ENCODE measurements around the gene ALDH7A1. TPM values are rescaled to one million over a fixed set of nuclear protein-coding genes. Genes with fewer than 3 reads are reported as not detected.

The ALDH7A1 gene
- total RNA-seq, 1 donor: 34.5 TPM

GRCh38 chr5:126536874-126537273 lies 58.1 kb downstream of the ALDH7A1 start:
- no peak for DNase-seq (ENCODE audit: low read depth)
- H3K4me3 ChIP-seq (ENCODE audit: low read depth, low read length): no peak overlapping the region
- no peak for TF ChIP-seq CTCF (IDR thresholded peaks at IDR 0.05; ENCODE audit: insufficient read depth, low read depth, low read length)

DNA sequence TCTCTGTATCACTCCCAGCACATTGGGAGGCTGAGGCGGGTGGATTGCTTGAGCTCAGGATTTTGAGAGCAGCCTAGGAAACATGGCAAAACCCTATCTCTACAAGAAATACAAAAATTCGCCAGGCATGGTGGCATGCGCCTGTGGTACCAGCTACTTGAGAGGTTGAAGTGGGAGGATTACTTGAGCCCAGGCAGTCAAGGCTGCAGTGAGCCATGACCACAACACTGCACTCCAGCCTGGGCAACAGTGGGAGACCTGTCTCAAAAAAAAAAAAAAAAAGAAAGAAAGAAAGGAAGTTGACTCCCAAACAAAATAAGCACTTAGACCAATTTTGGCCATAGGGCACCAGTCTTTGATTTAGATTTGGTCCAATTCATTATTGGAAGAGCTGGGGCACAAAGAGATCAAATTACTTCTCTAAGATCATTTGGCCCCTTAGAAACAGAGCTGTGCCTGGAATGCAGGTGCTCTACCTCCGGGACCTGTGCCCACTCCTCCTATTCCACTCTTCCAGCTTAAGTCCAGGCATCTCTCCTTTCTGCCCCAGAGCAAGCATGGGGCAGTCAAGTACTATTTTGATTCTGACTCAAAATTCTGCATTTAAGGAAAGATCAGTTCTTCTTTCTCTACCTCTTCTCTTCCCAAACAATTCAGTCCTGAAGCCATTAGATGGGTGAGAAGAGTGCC lies 59.0 kb downstream of the ALDH7A1 start:
- H3K4me3 ChIP-seq (ENCODE audit: low read depth, low read length): no peak overlapping the region
- DNase-seq (ENCODE audit: low read depth): no peak
- no peak for TF ChIP-seq CTCF (IDR thresholded peaks at IDR 0.05; ENCODE audit: insufficient read depth, low read depth, low read length)

DNA sequence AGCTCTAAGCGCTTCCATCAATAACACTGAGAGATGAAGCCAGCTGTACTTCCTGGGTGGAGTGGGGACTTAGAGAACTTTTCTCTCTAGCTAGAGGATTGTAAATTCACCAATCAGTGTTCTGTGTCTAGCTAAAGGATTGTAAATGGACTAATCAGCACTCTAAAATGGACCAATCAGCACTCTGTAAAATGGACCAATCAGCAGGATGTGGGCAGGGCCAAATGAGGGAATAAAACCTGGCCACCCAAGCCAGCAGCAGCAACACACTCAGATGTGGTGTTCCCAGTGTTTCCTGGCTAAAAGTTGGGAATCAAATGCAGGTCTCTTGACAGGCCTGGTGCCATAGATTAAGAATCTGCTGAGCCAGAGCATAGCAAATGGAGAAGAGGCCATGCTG lies 60.5 kb downstream of the ALDH7A1 start:
- TF ChIP-seq CTCF (IDR thresholded peaks at IDR 0.05; ENCODE audit: insufficient read depth, low read depth, low read length): no peak
- H3K4me3 ChIP-seq (ENCODE audit: low read depth, low read length): no peak overlapping the region

GRCh38 chr5:126531543-126532120 lies 63.4 kb downstream of the ALDH7A1 start:
- TF ChIP-seq CTCF (IDR thresholded peaks at IDR 0.05; ENCODE audit: insufficient read depth, low read depth, low read length): no peak
- no peak for DNase-seq (ENCODE audit: low read depth)
- H3K4me3 ChIP-seq (ENCODE audit: low read depth, low read length): no peak overlapping the region

More for the DNA sequence above, 60.5 kb downstream of the ALDH7A1 start:
- DNase-seq (ENCODE audit: low read depth): no peak

- H3K4me3 ChIP-seq (ENCODE audit: low read depth, low read length): no peak overlapping the region
- TF ChIP-seq CTCF (IDR thresholded peaks at IDR 0.05; ENCODE audit: insufficient read depth, low read depth, low read length): no peak
- DNase-seq (ENCODE audit: low read depth): peak; percentile 67
Observed at GRCh38 chr5:126527892-126528291, 67.1 kb downstream of the ALDH7A1 start.

- DNase-seq (ENCODE audit: low read depth): no peak
- TF ChIP-seq CTCF (IDR thresholded peaks at IDR 0.05; ENCODE audit: insufficient read depth, low read depth, low read length): no peak
- H3K4me3 ChIP-seq (ENCODE audit: low read depth, low read length): no peak overlapping the region
Observed at GRCh38 chr5:126527158-126527557, 67.9 kb downstream of the ALDH7A1 start.
